IMR-90 (cell line): ENCODE results near the gene ANP32D. TPM values are rescaled to one million over a fixed set of nuclear protein-coding genes. Genes with fewer than 3 reads are reported as not detected.

ENCODE experiments used
- ATAC-seq: fragments of 200-7000 bp; cut with Tn5 transposase; 2 replicates; pipeline ENCODE4 v1.9.1; 2020; ENCODE audit warnings: low read depth, mild to moderate bottlenecking, moderate library complexity
- BruUV-seq: library from RNA; stranded (reverse); fragments of 400-500 nt; replicated peaks from 2 replicates; lab custom pipeline; 2021; lab: Mats Ljungman, UMichigan
- CTCF ChIA-PET: fragments of 300-600 bp; formaldehyde crosslinking; extraction: SDS; loops from one replicate; lab custom pipeline; 2021; ENCODE audit warnings: antibody characterized with exemption; lab: Yijun Ruan, JAX
- POLR2A ChIA-PET: fragments of 300-600 bp; sonication (Branson Sonifier 250); formaldehyde crosslinking; loops from one replicate; lab custom pipeline; 2022; ENCODE audit warnings: antibody characterized with exemption; ENCODE audit not compliant: unreplicated experiment; lab: Charles Lee
- DNase-seq: peaks from one replicate; pipeline ENCODE4 v3.0.0; 2013
- H2AFZ ChIP-seq: replicated peaks from 2 replicates; pipeline ENCODE3; 2013; ENCODE audit warnings: low read length, mild to moderate bottlenecking; ENCODE audit not compliant: poor library complexity
- H2AK5ac ChIP-seq: 2 replicates; pipeline ENCODE4 v1.6.1; 2013; ENCODE audit warnings: low read depth, low read length, inconsistent platforms
- H2AK9ac ChIP-seq: replicated peaks from 2 replicates; pipeline ENCODE3; 2013; ENCODE audit warnings: mild to moderate bottlenecking, low read depth, low read length, moderate library complexity; ENCODE audit not compliant: poor library complexity
- H2BK120ac ChIP-seq: 2 replicates; pipeline ENCODE4 v1.6.1; 2013; ENCODE audit warnings: low read depth, low read length, inconsistent platforms
- H2BK15ac ChIP-seq: 3 replicates; pipeline ENCODE4 v1.6.1; 2013; ENCODE audit warnings: low read depth, low read length, inconsistent platforms
- H2BK20ac ChIP-seq: 2 replicates; pipeline ENCODE4 v1.6.1; 2013; ENCODE audit warnings: low read depth, mild to moderate bottlenecking, inconsistent platforms, low read length, moderate library complexity
- H2BK5ac ChIP-seq: 2 replicates; pipeline ENCODE4 v1.6.1; 2013; ENCODE audit warnings: mild to moderate bottlenecking, low read depth, low read length, inconsistent platforms; ENCODE audit not compliant: poor library complexity, severe bottlenecking
- H3K14ac ChIP-seq: replicated peaks from 2 replicates; pipeline ENCODE4 v1.6.1; 2013; ENCODE audit warnings: low read depth, low read length, inconsistent platforms
- H3K18ac ChIP-seq: 2 replicates; pipeline ENCODE4 v1.6.1; 2013; ENCODE audit warnings: low read depth, low read length, control low read depth
- H3K23ac ChIP-seq: 2 replicates; pipeline ENCODE4 v1.6.1; 2013; ENCODE audit warnings: low read depth, low read length, inconsistent platforms
- H3K27ac ChIP-seq: 2 replicates; pipeline ENCODE4 v1.5.1; 2013; ENCODE audit warnings: mild to moderate bottlenecking, control low read depth, low read length; ENCODE audit not compliant: insufficient read depth
- H3K27me3 ChIP-seq: 2 replicates; pipeline ENCODE4 v1.6.1; 2013; ENCODE audit warnings: low read length; ENCODE audit not compliant: control insufficient read depth, insufficient read depth
- H3K36me3 ChIP-seq: 2 replicates; pipeline ENCODE4 v1.6.1; 2013; ENCODE audit warnings: low read length, mixed read lengths; ENCODE audit not compliant: control insufficient read depth, insufficient read depth
- H3K4ac ChIP-seq: 2 replicates; pipeline ENCODE4 v1.6.1; 2013; ENCODE audit warnings: low read depth, low read length, inconsistent platforms
- H3K4me1 ChIP-seq: 2 replicates; pipeline ENCODE4 v1.6.1; 2013; ENCODE audit warnings: low read length, mixed read lengths; ENCODE audit not compliant: control insufficient read depth, insufficient read depth
- H3K4me2 ChIP-seq: 2 replicates; pipeline ENCODE4 v1.6.1; 2013; ENCODE audit warnings: low read depth, mild to moderate bottlenecking, control low read depth, low read length, moderate library complexity
- H3K4me3 ChIP-seq: 2 replicates; pipeline ENCODE4 v1.5.1; 2013; ENCODE audit warnings: low read depth, mild to moderate bottlenecking, control low read depth, low read length, moderate library complexity; ENCODE audit not compliant: insufficient read depth
- H3K56ac ChIP-seq: 2 replicates; pipeline ENCODE4 v1.6.1; 2013; ENCODE audit warnings: low read length, inconsistent platforms; ENCODE audit not compliant: insufficient read depth; ENCODE audit errors: extremely low read depth
- H3K79me1 ChIP-seq, 2 experiments: 2 replicates each; pipeline ENCODE4 v1.6.1; 2013; ENCODE audit warnings: low read length in 2 of 2, inconsistent platforms in 1 of 2, low read depth in 1 of 2
- H3K9ac ChIP-seq: 2 replicates; pipeline ENCODE4 v1.6.1; 2013; ENCODE audit warnings: low read depth, low read length, control low read depth
- H3K9me1 ChIP-seq: 2 replicates; pipeline ENCODE4 v1.6.1; 2013; ENCODE audit warnings: low read length, inconsistent platforms; ENCODE audit not compliant: insufficient read depth
- H3K9me3 ChIP-seq: 2 replicates; pipeline ENCODE4 v1.6.1; 2013; ENCODE audit warnings: low read length; ENCODE audit not compliant: control insufficient read depth, insufficient read depth
- H4K20me1 ChIP-seq: 2 replicates; pipeline ENCODE4 v1.6.1; 2013; ENCODE audit warnings: low read length, inconsistent platforms; ENCODE audit not compliant: insufficient read depth
- H4K5ac ChIP-seq: 2 replicates; pipeline ENCODE4 v1.6.1; 2013; ENCODE audit warnings: mild to moderate bottlenecking, low read depth, low read length, control low read depth
- H4K8ac ChIP-seq, 2 experiments: 2 replicates each; pipeline ENCODE4 v1.6.1; 2013; ENCODE audit warnings: low read depth in 2 of 2, low read length in 2 of 2, control low read depth in 1 of 2, inconsistent platforms in 1 of 2
- H4K91ac ChIP-seq: 2 replicates; pipeline ENCODE4 v1.6.1; 2013; ENCODE audit warnings: low read depth, low read length, inconsistent platforms; ENCODE audit not compliant: insufficient read depth
- BHLHE40 ChIP-seq: fragments of 150-350 bp; IDR thresholded peaks from 2 replicates; pipeline ENCODE4 v1.6.1; 2016; ENCODE audit warnings: mild to moderate bottlenecking, low read depth, low read length
- CEBPB ChIP-seq: IDR thresholded peaks from 2 replicates; pipeline ENCODE4 v1.6.1; 2012; ENCODE audit warnings: low read depth, low read length, improper control_type of control experiment
- CHD1 ChIP-seq: IDR thresholded peaks from 2 replicates; pipeline ENCODE4 v1.6.1; 2012; ENCODE audit warnings: low read depth, low read length, improper control_type of control experiment
- FOS ChIP-seq: fragments of 150-350 bp; IDR thresholded peaks from 2 replicates; pipeline ENCODE4 v1.6.1; 2016; ENCODE audit warnings: low read depth, low read length
- MAFK ChIP-seq: IDR thresholded peaks from 2 replicates; pipeline ENCODE4 v1.6.1; 2012; ENCODE audit warnings: low read depth, low read length, improper control_type of control experiment
- MAZ ChIP-seq: IDR thresholded peaks from 2 replicates; pipeline ENCODE4 v1.6.1; 2012; ENCODE audit warnings: low read depth, mild to moderate bottlenecking, low read length, improper control_type of control experiment, moderate library complexity, borderline replicate concordance
- MXI1 ChIP-seq: IDR thresholded peaks from 2 replicates; pipeline ENCODE4 v1.6.1; 2012; ENCODE audit warnings: low read depth, mild to moderate bottlenecking, low read length, moderate library complexity, borderline replicate concordance
- RAD21 ChIP-seq: IDR thresholded peaks from 2 replicates; pipeline ENCODE4 v1.6.1; 2012; ENCODE audit warnings: low read length, improper control_type of control experiment
- RCOR1 ChIP-seq: IDR thresholded peaks from 2 replicates; pipeline ENCODE4 v1.6.1; 2012; ENCODE audit warnings: mild to moderate bottlenecking, low read length, improper control_type of control experiment; ENCODE audit not compliant: insufficient replicate concordance
- RFX5 ChIP-seq: IDR thresholded peaks from 2 replicates; pipeline ENCODE4 v1.8.0; 2012; ENCODE audit warnings: low read depth, mild to moderate bottlenecking, low read length, moderate library complexity
- SMC3 ChIP-seq: fragments of 150-350 bp; IDR thresholded peaks from 2 replicates; pipeline ENCODE4 v1.6.1; 2016; ENCODE audit warnings: low read depth, mild to moderate bottlenecking, antibody characterized with exemption, low read length, moderate library complexity
- WGBS, 2 experiments: methylation state at CpG; one replicate each; pipeline versions ENCODE4 v1.1.5 to v1.1.7; 2013; ENCODE audit warnings: missing lambda C conversion rate in 2 of 2; ENCODE audit not compliant: insufficient read length in 1 of 2; ENCODE audit errors: extremely low coverage in 2 of 2; 5-methylcytosine and 5-hydroxymethylcytosine counted together
- dilution Hi-C: fragments of 300-500 bp; cut with HindIII; formaldehyde crosslinking; loops from one replicate; pipeline ENCODE4 v1.14.3; 2018; ENCODE audit warnings: low sequenced_read_pairs; ENCODE audit not compliant: unreplicated experiment
- in situ Hi-C: fragments of 300-500 bp; cut with MboI; formaldehyde crosslinking; loops from 3 replicates; pipeline ENCODE4 v1.14.3; 2019; ENCODE audit warnings: low sequenced_read_pairs, inconsistent platforms, mixed read lengths
- intact Hi-C: fragments of 100-400 bp; cut with micrococcal nuclease; formaldehyde crosslinking; loops from 2 replicates; pipeline ENCODE4 v1.10.0; 2022
- polyA plus RNA-seq, 3 experiments: library from polyadenylated mRNA; depleted of rRNA; stranded (reverse); fragments of >200 nt; gene quantifications; 2 replicates each; pipeline ENCODE4 v1.2.3, GENCODE V29; 2012; ENCODE audit warnings: low replicate concordance in 1 of 3
- total RNA-seq: library from RNA; depleted of rRNA; stranded (reverse); fragments of >200 nt; gene quantifications from 2 replicates; pipeline ENCODE4 v1.2.3, GENCODE V29; 2012
- TF ChIP-seq, protein P1 (sequence below): conservative IDR thresholded peaks from 2 replicates; pipeline ENCODE4 v1.5.1; 2012; ENCODE audit warnings: mild to moderate bottlenecking, low read depth, low read length, improper control_type of control experiment
- TF ChIP-seq, protein P2 (sequence below): fragments of 150-350 bp; IDR thresholded peaks from 2 replicates; pipeline ENCODE4 v1.6.1; 2016; ENCODE audit warnings: low read depth, mild to moderate bottlenecking, low read length, moderate library complexity, borderline replicate concordance

The ANP32D gene
- total and polyA plus RNA-seq, 2 of the 4 experiments (the other 2 are of a cell fraction) = not detected

DNA sequence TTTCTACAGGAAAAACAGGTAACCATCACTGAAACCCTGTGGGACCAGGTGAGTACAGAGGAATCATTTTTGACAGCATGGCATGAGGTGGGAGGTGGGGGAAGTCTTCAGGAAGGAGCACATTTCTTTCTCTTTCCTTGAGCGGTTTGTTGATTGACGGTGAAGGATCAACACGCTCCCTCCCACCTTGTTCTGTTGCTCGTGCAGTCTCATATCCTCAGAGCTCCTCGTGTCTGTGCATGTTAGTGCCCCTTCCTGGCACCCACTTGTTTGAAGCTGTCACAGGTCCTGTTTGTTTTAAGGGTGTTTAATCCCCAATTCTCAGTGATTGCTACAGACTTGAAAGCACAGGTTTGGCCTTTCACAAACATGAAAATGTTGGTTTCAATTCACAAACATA lies 14.3 kb downstream of the ANP32D start:
- TF ChIP-seq BHLHE40 (no peak), RAD21 (no peak), MAFK (no peak), CEBPB (no peak), RFX5 (no peak), MXI1 (no peak), RCOR1 (no peak), CHD1 (no peak), SMC3 (no peak), MAZ (no peak), FOS (no peak)
- TF ChIP-seq, protein P1, sequence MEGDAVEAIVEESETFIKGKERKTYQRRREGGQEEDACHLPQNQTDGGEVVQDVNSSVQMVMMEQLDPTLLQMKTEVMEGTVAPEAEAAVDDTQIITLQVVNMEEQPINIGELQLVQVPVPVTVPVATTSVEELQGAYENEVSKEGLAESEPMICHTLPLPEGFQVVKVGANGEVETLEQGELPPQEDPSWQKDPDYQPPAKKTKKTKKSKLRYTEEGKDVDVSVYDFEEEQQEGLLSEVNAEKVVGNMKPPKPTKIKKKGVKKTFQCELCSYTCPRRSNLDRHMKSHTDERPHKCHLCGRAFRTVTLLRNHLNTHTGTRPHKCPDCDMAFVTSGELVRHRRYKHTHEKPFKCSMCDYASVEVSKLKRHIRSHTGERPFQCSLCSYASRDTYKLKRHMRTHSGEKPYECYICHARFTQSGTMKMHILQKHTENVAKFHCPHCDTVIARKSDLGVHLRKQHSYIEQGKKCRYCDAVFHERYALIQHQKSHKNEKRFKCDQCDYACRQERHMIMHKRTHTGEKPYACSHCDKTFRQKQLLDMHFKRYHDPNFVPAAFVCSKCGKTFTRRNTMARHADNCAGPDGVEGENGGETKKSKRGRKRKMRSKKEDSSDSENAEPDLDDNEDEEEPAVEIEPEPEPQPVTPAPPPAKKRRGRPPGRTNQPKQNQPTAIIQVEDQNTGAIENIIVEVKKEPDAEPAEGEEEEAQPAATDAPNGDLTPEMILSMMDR = no peak
- TF ChIP-seq, protein P2, sequence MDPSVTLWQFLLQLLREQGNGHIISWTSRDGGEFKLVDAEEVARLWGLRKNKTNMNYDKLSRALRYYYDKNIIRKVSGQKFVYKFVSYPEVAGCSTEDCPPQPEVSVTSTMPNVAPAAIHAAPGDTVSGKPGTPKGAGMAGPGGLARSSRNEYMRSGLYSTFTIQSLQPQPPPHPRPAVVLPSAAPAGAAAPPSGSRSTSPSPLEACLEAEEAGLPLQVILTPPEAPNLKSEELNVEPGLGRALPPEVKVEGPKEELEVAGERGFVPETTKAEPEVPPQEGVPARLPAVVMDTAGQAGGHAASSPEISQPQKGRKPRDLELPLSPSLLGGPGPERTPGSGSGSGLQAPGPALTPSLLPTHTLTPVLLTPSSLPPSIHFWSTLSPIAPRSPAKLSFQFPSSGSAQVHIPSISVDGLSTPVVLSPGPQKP = no peak
- H4K91ac ChIP-seq = no peak overlapping the region
- DNase-seq (no peak), ATAC-seq (no peak)
- no peak overlapping the region for H2BK15ac ChIP-seq
- no peak overlapping the region for H2AK9ac ChIP-seq
- no peak overlapping the region for H3K18ac ChIP-seq
- no peak overlapping the region for H3K4me3 ChIP-seq
- dilution Hi-C loops (no loop called here), in situ Hi-C loops (no loop called here), intact Hi-C loops (no loop called here)
- H4K5ac ChIP-seq = no peak overlapping the region
- H2BK5ac ChIP-seq = no peak overlapping the region
- no peak overlapping the region for H2AFZ ChIP-seq
- H4K20me1 ChIP-seq = no peaks in the 10 kb centered on the region
- H3K14ac ChIP-seq = no peak overlapping the region
- no peak overlapping the region for H3K56ac ChIP-seq
- no CpG with 5 or more reads among the region's 5 CpGs for WGBS, 2 experiments
- H3K4me2 ChIP-seq = no peak overlapping the region
- no peaks in the 10 kb centered on the region for H3K36me3 ChIP-seq
- H3K27me3 ChIP-seq = no peaks in the 10 kb centered on the region
- H3K9me3 ChIP-seq = no peaks in the 10 kb centered on the region
- no peaks in the 10 kb centered on the region for H3K9me1 ChIP-seq
- no peak overlapping the region for H2BK20ac ChIP-seq
- no TSS peak for BruUV-seq
- ChIA-PET POLR2A (no interaction called here), CTCF (interaction anchor here (0.6 kb wide), 1 partner anchor 95 kb away, joined by 3 read pairs; no protein-coding TSS in a partner anchor)
- no peak overlapping the region for H2BK120ac ChIP-seq
- H3K9ac ChIP-seq = no peak overlapping the region
- no peak overlapping the region for H3K27ac ChIP-seq
- H4K8ac ChIP-seq = no peak overlapping the region
- H3K23ac ChIP-seq = no peak overlapping the region
- H2AK5ac ChIP-seq = no peak overlapping the region
- H3K79me1 ChIP-seq = no peaks in the 10 kb centered on the region
- no peaks in the 10 kb centered on the region for H3K4me1 ChIP-seq
- H3K4ac ChIP-seq = no peak overlapping the region
